ENCODE results near the gene MEGF11.
"Not testable (repeated sequence)": the region's sequence is repeated elsewhere in the genome, so short reads cannot be mapped to it uniquely, and the experiment has no call there.

Gene MEGF11

GRCh38 chr15:66269326-66270090, 16.0 kb upstream of the MEGF11 start:
- H3K4me3 Mint-ChIP-seq, result peak overlapping the region; percentile 28
- H3K27me3 Mint-ChIP-seq (ENCODE audit: low read depth, poor library complexity), result peaks cover 8% of the 10 kb centered on the region
- no peaks in the 10 kb centered on the region for H3K36me3 Mint-ChIP-seq (ENCODE audit: low read depth)
- peak; percentile 54 for DNase-seq
- TF ChIP-seq CTCF (IDR thresholded peaks at IDR 0.05), result no peak
- H3K27ac Mint-ChIP-seq, result no peak overlapping the region
- peaks cover 27% of the 10 kb centered on the region for H3K4me1 Mint-ChIP-seq
- peaks cover 4% of the 10 kb centered on the region for H3K9me3 Mint-ChIP-seq

- H3K4me3 Mint-ChIP-seq, result no peak overlapping the region
- no peak for DNase-seq
- H3K4me1 Mint-ChIP-seq, result peaks cover 27% of the 10 kb centered on the region
- no peak overlapping the region for H3K27ac Mint-ChIP-seq
- H3K36me3 Mint-ChIP-seq (ENCODE audit: low read depth), result peaks cover 5% of the 10 kb centered on the region
- peaks cover 19% of the 10 kb centered on the region for H3K9me3 Mint-ChIP-seq
- H3K27me3 Mint-ChIP-seq (ENCODE audit: low read depth, poor library complexity), result peaks cover 15% of the 10 kb centered on the region
- no peak for TF ChIP-seq CTCF (IDR thresholded peaks at IDR 0.05)
These were observed 11.4 kb upstream of the MEGF11 start for GRCh38 chr15:66264859-66265513.

GRCh38 chr15:66262837-66263236, 9.3 kb upstream of the MEGF11 start:
- Mint-ChIP-seq H3K27me3 (ENCODE audit: low read depth, poor library complexity) (peaks cover 30% of the 10 kb centered on the region), H3K9me3 (peaks cover 19% of the 10 kb centered on the region)
- not testable (repeated sequence) for H3K4me1 Mint-ChIP-seq

GRCh38 chr15:66261056-66261455, 7.5 kb upstream of the MEGF11 start:
- Mint-ChIP-seq H3K36me3 (ENCODE audit: low read depth) (peaks cover 5% of the 10 kb centered on the region), H3K27ac (no peak overlapping the region), H3K4me1 (no peaks in the 10 kb centered on the region), H3K4me3 (no peak overlapping the region), H3K27me3 (ENCODE audit: low read depth, poor library complexity) (peaks cover 45% of the 10 kb centered on the region), H3K9me3 (peaks cover 19% of the 10 kb centered on the region)
- no peak for TF ChIP-seq CTCF (IDR thresholded peaks at IDR 0.05)
- no peak for DNase-seq

More at GRCh38 chr15:66262837-66263236, 9.3 kb upstream of the MEGF11 start:
- not testable (repeated sequence) for DNase-seq; H3K27ac Mint-ChIP-seq; H3K4me3 Mint-ChIP-seq; H3K36me3 Mint-ChIP-seq (ENCODE audit: low read depth)

GRCh38 chr15:66256692-66257091, 3.1 kb upstream of the MEGF11 start:
- H3K9me3 Mint-ChIP-seq, result peaks cover under 1% of the 10 kb centered on the region
- peaks cover 79% of the 10 kb centered on the region for H3K27me3 Mint-ChIP-seq (ENCODE audit: low read depth, poor library complexity)
- DNase-seq, result no peak
- no peak overlapping the region for H3K27ac Mint-ChIP-seq
- H3K36me3 Mint-ChIP-seq (ENCODE audit: low read depth), result no peaks in the 10 kb centered on the region
- H3K4me3 Mint-ChIP-seq, result no peak overlapping the region
- peaks cover 14% of the 10 kb centered on the region for H3K4me1 Mint-ChIP-seq
- TF ChIP-seq CTCF (IDR thresholded peaks at IDR 0.05), result no peak

- H3K9me3 Mint-ChIP-seq, result no peaks in the 10 kb centered on the region
- DNase-seq, result no peak
- H3K4me3 Mint-ChIP-seq, result peak overlapping the region; percentile 88
- H3K4me1 Mint-ChIP-seq, result peaks cover 14% of the 10 kb centered on the region
- H3K36me3 Mint-ChIP-seq (ENCODE audit: low read depth), result no peaks in the 10 kb centered on the region
- no peak for TF ChIP-seq CTCF (IDR thresholded peaks at IDR 0.05)
- no peak overlapping the region for H3K27ac Mint-ChIP-seq
- peaks cover 89% of the 10 kb centered on the region for H3K27me3 Mint-ChIP-seq (ENCODE audit: low read depth, poor library complexity)
These were observed 1.6 kb upstream of the MEGF11 start for GRCh38 chr15:66254951-66255676.

Data from nephron progenitor cell (in vitro differentiated cells).